IMR-90 (cell line): ENCODE measurements around the gene PTPRG. TPM values are rescaled to one million over a fixed set of nuclear protein-coding genes. Genes with fewer than 3 reads are reported as not detected.

Experiments used
- ATAC-seq: fragments of 200-7000 bp; cut with Tn5 transposase; 2 replicates; pipeline ENCODE4 v1.9.1; 2020; ENCODE audit warnings: low read depth, mild to moderate bottlenecking, moderate library complexity
- BruUV-seq: library from RNA; stranded (reverse); fragments of 400-500 nt; replicated peaks from 2 replicates; lab custom pipeline; 2021; lab: Mats Ljungman, UMichigan
- CTCF ChIA-PET: fragments of 300-600 bp; formaldehyde crosslinking; extraction: SDS; loops from one replicate; lab custom pipeline; 2021; ENCODE audit warnings: antibody characterized with exemption; lab: Yijun Ruan, JAX
- POLR2A ChIA-PET: fragments of 300-600 bp; sonication (Branson Sonifier 250); formaldehyde crosslinking; loops from one replicate; lab custom pipeline; 2022; ENCODE audit warnings: antibody characterized with exemption; ENCODE audit not compliant: unreplicated experiment; lab: Charles Lee
- DNase-seq: peaks from one replicate; pipeline ENCODE4 v3.0.0; 2013
- H2AFZ ChIP-seq: replicated peaks from 2 replicates; pipeline ENCODE3; 2013; ENCODE audit warnings: low read length, mild to moderate bottlenecking; ENCODE audit not compliant: poor library complexity
- H2AK5ac ChIP-seq: 2 replicates; pipeline ENCODE4 v1.6.1; 2013; ENCODE audit warnings: low read depth, low read length, inconsistent platforms
- H2AK9ac ChIP-seq: replicated peaks from 2 replicates; pipeline ENCODE3; 2013; ENCODE audit warnings: mild to moderate bottlenecking, low read depth, low read length, moderate library complexity; ENCODE audit not compliant: poor library complexity
- H2BK120ac ChIP-seq: 2 replicates; pipeline ENCODE4 v1.6.1; 2013; ENCODE audit warnings: low read depth, low read length, inconsistent platforms
- H2BK15ac ChIP-seq: 3 replicates; pipeline ENCODE4 v1.6.1; 2013; ENCODE audit warnings: low read depth, low read length, inconsistent platforms
- H2BK20ac ChIP-seq: 2 replicates; pipeline ENCODE4 v1.6.1; 2013; ENCODE audit warnings: low read depth, mild to moderate bottlenecking, inconsistent platforms, low read length, moderate library complexity
- H2BK5ac ChIP-seq: 2 replicates; pipeline ENCODE4 v1.6.1; 2013; ENCODE audit warnings: mild to moderate bottlenecking, low read depth, low read length, inconsistent platforms; ENCODE audit not compliant: poor library complexity, severe bottlenecking
- H3K14ac ChIP-seq: replicated peaks from 2 replicates; pipeline ENCODE4 v1.6.1; 2013; ENCODE audit warnings: low read depth, low read length, inconsistent platforms
- H3K18ac ChIP-seq: 2 replicates; pipeline ENCODE4 v1.6.1; 2013; ENCODE audit warnings: low read depth, low read length, control low read depth
- H3K23ac ChIP-seq: 2 replicates; pipeline ENCODE4 v1.6.1; 2013; ENCODE audit warnings: low read depth, low read length, inconsistent platforms
- H3K27ac ChIP-seq: 2 replicates; pipeline ENCODE4 v1.5.1; 2013; ENCODE audit warnings: mild to moderate bottlenecking, control low read depth, low read length; ENCODE audit not compliant: insufficient read depth
- H3K27me3 ChIP-seq: 2 replicates; pipeline ENCODE4 v1.6.1; 2013; ENCODE audit warnings: low read length; ENCODE audit not compliant: control insufficient read depth, insufficient read depth
- H3K36me3 ChIP-seq: 2 replicates; pipeline ENCODE4 v1.6.1; 2013; ENCODE audit warnings: low read length, mixed read lengths; ENCODE audit not compliant: control insufficient read depth, insufficient read depth
- H3K4ac ChIP-seq: 2 replicates; pipeline ENCODE4 v1.6.1; 2013; ENCODE audit warnings: low read depth, low read length, inconsistent platforms
- H3K4me1 ChIP-seq: 2 replicates; pipeline ENCODE4 v1.6.1; 2013; ENCODE audit warnings: low read length, mixed read lengths; ENCODE audit not compliant: control insufficient read depth, insufficient read depth
- H3K4me2 ChIP-seq: 2 replicates; pipeline ENCODE4 v1.6.1; 2013; ENCODE audit warnings: low read depth, mild to moderate bottlenecking, control low read depth, low read length, moderate library complexity
- H3K4me3 ChIP-seq: 2 replicates; pipeline ENCODE4 v1.5.1; 2013; ENCODE audit warnings: low read depth, mild to moderate bottlenecking, control low read depth, low read length, moderate library complexity; ENCODE audit not compliant: insufficient read depth
- H3K56ac ChIP-seq: 2 replicates; pipeline ENCODE4 v1.6.1; 2013; ENCODE audit warnings: low read length, inconsistent platforms; ENCODE audit not compliant: insufficient read depth; ENCODE audit errors: extremely low read depth
- H3K79me1 ChIP-seq, 2 experiments: 2 replicates each; pipeline ENCODE4 v1.6.1; 2013; ENCODE audit warnings: low read length in 2 of 2, inconsistent platforms in 1 of 2, low read depth in 1 of 2
- H3K9ac ChIP-seq: 2 replicates; pipeline ENCODE4 v1.6.1; 2013; ENCODE audit warnings: low read depth, low read length, control low read depth
- H3K9me1 ChIP-seq: 2 replicates; pipeline ENCODE4 v1.6.1; 2013; ENCODE audit warnings: low read length, inconsistent platforms; ENCODE audit not compliant: insufficient read depth
- H3K9me3 ChIP-seq: 2 replicates; pipeline ENCODE4 v1.6.1; 2013; ENCODE audit warnings: low read length; ENCODE audit not compliant: control insufficient read depth, insufficient read depth
- H4K20me1 ChIP-seq: 2 replicates; pipeline ENCODE4 v1.6.1; 2013; ENCODE audit warnings: low read length, inconsistent platforms; ENCODE audit not compliant: insufficient read depth
- H4K5ac ChIP-seq: 2 replicates; pipeline ENCODE4 v1.6.1; 2013; ENCODE audit warnings: mild to moderate bottlenecking, low read depth, low read length, control low read depth
- H4K8ac ChIP-seq, 2 experiments: 2 replicates each; pipeline ENCODE4 v1.6.1; 2013; ENCODE audit warnings: low read depth in 2 of 2, low read length in 2 of 2, control low read depth in 1 of 2, inconsistent platforms in 1 of 2
- H4K91ac ChIP-seq: 2 replicates; pipeline ENCODE4 v1.6.1; 2013; ENCODE audit warnings: low read depth, low read length, inconsistent platforms; ENCODE audit not compliant: insufficient read depth
- BHLHE40 ChIP-seq: fragments of 150-350 bp; IDR thresholded peaks from 2 replicates; pipeline ENCODE4 v1.6.1; 2016; ENCODE audit warnings: mild to moderate bottlenecking, low read depth, low read length
- CEBPB ChIP-seq: IDR thresholded peaks from 2 replicates; pipeline ENCODE4 v1.6.1; 2012; ENCODE audit warnings: low read depth, low read length, improper control_type of control experiment
- CHD1 ChIP-seq: IDR thresholded peaks from 2 replicates; pipeline ENCODE4 v1.6.1; 2012; ENCODE audit warnings: low read depth, low read length, improper control_type of control experiment
- FOS ChIP-seq: fragments of 150-350 bp; IDR thresholded peaks from 2 replicates; pipeline ENCODE4 v1.6.1; 2016; ENCODE audit warnings: low read depth, low read length
- MAFK ChIP-seq: IDR thresholded peaks from 2 replicates; pipeline ENCODE4 v1.6.1; 2012; ENCODE audit warnings: low read depth, low read length, improper control_type of control experiment
- MAZ ChIP-seq: IDR thresholded peaks from 2 replicates; pipeline ENCODE4 v1.6.1; 2012; ENCODE audit warnings: low read depth, mild to moderate bottlenecking, low read length, improper control_type of control experiment, moderate library complexity, borderline replicate concordance
- MXI1 ChIP-seq: IDR thresholded peaks from 2 replicates; pipeline ENCODE4 v1.6.1; 2012; ENCODE audit warnings: low read depth, mild to moderate bottlenecking, low read length, moderate library complexity, borderline replicate concordance
- NFE2L2 ChIP-seq: fragments of 150-350 bp; IDR thresholded peaks from 2 replicates; pipeline ENCODE4 v1.6.1; 2016; ENCODE audit warnings: low read depth, mild to moderate bottlenecking, low read length
- POLR2A ChIP-seq: IDR thresholded peaks from 2 replicates; pipeline ENCODE4 v1.6.1; 2012; ENCODE audit warnings: mild to moderate bottlenecking, low read depth, low read length
- RAD21 ChIP-seq: IDR thresholded peaks from 2 replicates; pipeline ENCODE4 v1.6.1; 2012; ENCODE audit warnings: low read length, improper control_type of control experiment
- RCOR1 ChIP-seq: IDR thresholded peaks from 2 replicates; pipeline ENCODE4 v1.6.1; 2012; ENCODE audit warnings: mild to moderate bottlenecking, low read length, improper control_type of control experiment; ENCODE audit not compliant: insufficient replicate concordance
- RFX5 ChIP-seq: IDR thresholded peaks from 2 replicates; pipeline ENCODE4 v1.8.0; 2012; ENCODE audit warnings: low read depth, mild to moderate bottlenecking, low read length, moderate library complexity
- SMC3 ChIP-seq: fragments of 150-350 bp; IDR thresholded peaks from 2 replicates; pipeline ENCODE4 v1.6.1; 2016; ENCODE audit warnings: low read depth, mild to moderate bottlenecking, antibody characterized with exemption, low read length, moderate library complexity
- WGBS, 2 experiments: methylation state at CpG; one replicate each; pipeline versions ENCODE4 v1.1.5 to v1.1.7; 2013; ENCODE audit warnings: missing lambda C conversion rate in 2 of 2; ENCODE audit not compliant: insufficient read length in 1 of 2; ENCODE audit errors: extremely low coverage in 2 of 2; 5-methylcytosine and 5-hydroxymethylcytosine counted together
- dilution Hi-C: fragments of 300-500 bp; cut with HindIII; formaldehyde crosslinking; loops from one replicate; pipeline ENCODE4 v1.14.3; 2018; ENCODE audit warnings: low sequenced_read_pairs; ENCODE audit not compliant: unreplicated experiment
- in situ Hi-C: fragments of 300-500 bp; cut with MboI; formaldehyde crosslinking; loops from 3 replicates; pipeline ENCODE4 v1.14.3; 2019; ENCODE audit warnings: low sequenced_read_pairs, inconsistent platforms, mixed read lengths
- intact Hi-C: fragments of 100-400 bp; cut with micrococcal nuclease; formaldehyde crosslinking; loops from 2 replicates; pipeline ENCODE4 v1.10.0; 2022
- polyA plus RNA-seq, 3 experiments: library from polyadenylated mRNA; depleted of rRNA; stranded (reverse); fragments of >200 nt; gene quantifications; 2 replicates each; pipeline ENCODE4 v1.2.3, GENCODE V29; 2012; ENCODE audit warnings: low replicate concordance in 1 of 3
- total RNA-seq: library from RNA; depleted of rRNA; stranded (reverse); fragments of >200 nt; gene quantifications from 2 replicates; pipeline ENCODE4 v1.2.3, GENCODE V29; 2012
- TF ChIP-seq, protein P1 (sequence below): fragments of 150-350 bp; IDR thresholded peaks from 2 replicates; pipeline ENCODE4 v1.6.1; 2017; ENCODE audit warnings: mild to moderate bottlenecking, antibody characterized with exemption, low read length, low read depth
- TF ChIP-seq, protein P2 (sequence below): conservative IDR thresholded peaks from 2 replicates; pipeline ENCODE4 v1.5.1; 2012; ENCODE audit warnings: mild to moderate bottlenecking, low read depth, low read length, improper control_type of control experiment
- TF ChIP-seq, protein P3 (sequence below): fragments of 150-350 bp; IDR thresholded peaks from 2 replicates; pipeline ENCODE4 v1.6.1; 2016; ENCODE audit warnings: low read depth, mild to moderate bottlenecking, low read length, moderate library complexity, borderline replicate concordance

PTPRG gene
- total and polyA plus RNA-seq, 2 of the 4 experiments (the other 2 are of a cell fraction), result 7.7 to 31.0 TPM

DNA sequence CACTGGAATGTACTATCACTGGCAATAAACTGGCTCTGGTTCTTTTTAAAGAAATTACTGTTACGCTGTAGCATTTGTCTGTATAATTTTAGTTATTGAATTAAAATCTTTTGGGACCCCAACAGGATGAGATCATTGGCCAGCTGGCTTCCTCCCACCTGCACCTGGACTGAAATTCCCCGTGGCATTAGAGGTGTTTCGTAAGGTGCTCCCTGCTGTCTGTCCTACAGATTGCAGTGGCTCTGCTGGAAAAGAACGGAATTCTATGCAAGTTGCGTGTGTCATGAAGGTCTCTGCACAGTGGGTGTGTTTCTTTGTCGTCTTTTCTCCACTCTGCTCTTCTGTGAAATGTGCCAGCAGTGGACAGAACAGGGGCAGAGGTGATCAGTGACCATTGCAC is 383.4 kb downstream of the PTPRG start:
- no TSS peak for BruUV-seq
- WGBS, 2 experiments, result 80% methylated on average over 1 of the region's 6 CpGs; no CpG with 5 or more reads in 1 of the 2 experiments

More for the DNA sequence above, 383.4 kb downstream of the PTPRG start:
- no peak overlapping the region for H3K4me2 ChIP-seq
- H3K14ac ChIP-seq, result no peak overlapping the region
- intact Hi-C loops, result no loop called here
- no peak overlapping the region for H3K4me3 ChIP-seq
- peaks cover 8 to 17% of the 10 kb centered on the region in 2 experiments for H3K79me1 ChIP-seq
- ATAC-seq (no peak), DNase-seq (no peak)
- no peaks in the 10 kb centered on the region for H3K4me1 ChIP-seq
- no peak for TF ChIP-seq RFX5
- TF ChIP-seq MXI1, result no peak
- no peak for TF ChIP-seq FOS
- TF ChIP-seq, protein P1, sequence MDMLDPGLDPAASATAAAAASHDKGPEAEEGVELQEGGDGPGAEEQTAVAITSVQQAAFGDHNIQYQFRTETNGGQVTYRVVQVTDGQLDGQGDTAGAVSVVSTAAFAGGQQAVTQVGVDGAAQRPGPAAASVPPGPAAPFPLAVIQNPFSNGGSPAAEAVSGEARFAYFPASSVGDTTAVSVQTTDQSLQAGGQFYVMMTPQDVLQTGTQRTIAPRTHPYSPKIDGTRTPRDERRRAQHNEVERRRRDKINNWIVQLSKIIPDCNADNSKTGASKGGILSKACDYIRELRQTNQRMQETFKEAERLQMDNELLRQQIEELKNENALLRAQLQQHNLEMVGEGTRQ, result no peak
- TF ChIP-seq CEBPB, result no peak
- TF ChIP-seq NFE2L2, result no peak
- TF ChIP-seq SMC3, result no peak
- TF ChIP-seq, protein P2, sequence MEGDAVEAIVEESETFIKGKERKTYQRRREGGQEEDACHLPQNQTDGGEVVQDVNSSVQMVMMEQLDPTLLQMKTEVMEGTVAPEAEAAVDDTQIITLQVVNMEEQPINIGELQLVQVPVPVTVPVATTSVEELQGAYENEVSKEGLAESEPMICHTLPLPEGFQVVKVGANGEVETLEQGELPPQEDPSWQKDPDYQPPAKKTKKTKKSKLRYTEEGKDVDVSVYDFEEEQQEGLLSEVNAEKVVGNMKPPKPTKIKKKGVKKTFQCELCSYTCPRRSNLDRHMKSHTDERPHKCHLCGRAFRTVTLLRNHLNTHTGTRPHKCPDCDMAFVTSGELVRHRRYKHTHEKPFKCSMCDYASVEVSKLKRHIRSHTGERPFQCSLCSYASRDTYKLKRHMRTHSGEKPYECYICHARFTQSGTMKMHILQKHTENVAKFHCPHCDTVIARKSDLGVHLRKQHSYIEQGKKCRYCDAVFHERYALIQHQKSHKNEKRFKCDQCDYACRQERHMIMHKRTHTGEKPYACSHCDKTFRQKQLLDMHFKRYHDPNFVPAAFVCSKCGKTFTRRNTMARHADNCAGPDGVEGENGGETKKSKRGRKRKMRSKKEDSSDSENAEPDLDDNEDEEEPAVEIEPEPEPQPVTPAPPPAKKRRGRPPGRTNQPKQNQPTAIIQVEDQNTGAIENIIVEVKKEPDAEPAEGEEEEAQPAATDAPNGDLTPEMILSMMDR, result no peak
- TF ChIP-seq MAZ, result no peak
- no peak for TF ChIP-seq MAFK
- TF ChIP-seq CHD1, result no peak
- TF ChIP-seq, protein P3, sequence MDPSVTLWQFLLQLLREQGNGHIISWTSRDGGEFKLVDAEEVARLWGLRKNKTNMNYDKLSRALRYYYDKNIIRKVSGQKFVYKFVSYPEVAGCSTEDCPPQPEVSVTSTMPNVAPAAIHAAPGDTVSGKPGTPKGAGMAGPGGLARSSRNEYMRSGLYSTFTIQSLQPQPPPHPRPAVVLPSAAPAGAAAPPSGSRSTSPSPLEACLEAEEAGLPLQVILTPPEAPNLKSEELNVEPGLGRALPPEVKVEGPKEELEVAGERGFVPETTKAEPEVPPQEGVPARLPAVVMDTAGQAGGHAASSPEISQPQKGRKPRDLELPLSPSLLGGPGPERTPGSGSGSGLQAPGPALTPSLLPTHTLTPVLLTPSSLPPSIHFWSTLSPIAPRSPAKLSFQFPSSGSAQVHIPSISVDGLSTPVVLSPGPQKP, result no peak
- TF ChIP-seq BHLHE40, result no peak
- no peak for TF ChIP-seq RCOR1
- TF ChIP-seq RAD21, result no peak
- no peak for TF ChIP-seq POLR2A
- no peak overlapping the region for H2BK20ac ChIP-seq
- H2BK15ac ChIP-seq, result no peak overlapping the region
- no peak overlapping the region for H3K23ac ChIP-seq
- H3K56ac ChIP-seq, result no peak overlapping the region
- no peaks in the 10 kb centered on the region for H3K36me3 ChIP-seq
- H3K9ac ChIP-seq, result no peak overlapping the region
- H2AK9ac ChIP-seq, result no peak overlapping the region
- no peak overlapping the region for H2AK5ac ChIP-seq
- dilution Hi-C loops, result no loop called here
- H3K27ac ChIP-seq, result no peak overlapping the region
- no peaks in the 10 kb centered on the region for H3K27me3 ChIP-seq
- H3K9me1 ChIP-seq, result 0 out of 2 replicates have a peak, but pooled peaks cover 4% of the 10 kb centered on the region
- H4K5ac ChIP-seq, result no peak overlapping the region
- no peak overlapping the region for H4K91ac ChIP-seq
- CTCF ChIA-PET, result interaction anchor here (1.8 kb wide), 1 partner anchor 242 kb away, joined by 5 read pairs; no protein-coding TSS in a partner anchor
- H2AFZ ChIP-seq, result no peak overlapping the region
- H4K20me1 ChIP-seq, result no peaks in the 10 kb centered on the region; the same call in 1 of the 2 replicates
- H2BK120ac ChIP-seq, result no peak overlapping the region
- no peaks in the 10 kb centered on the region for H3K9me3 ChIP-seq
- in situ Hi-C loops, result no loop called here
- H3K4ac ChIP-seq, result no peak overlapping the region
- H3K18ac ChIP-seq, result no peak overlapping the region
- H4K8ac ChIP-seq, result no peak overlapping the region
- POLR2A ChIA-PET, result no interaction called here
- no peak overlapping the region for H2BK5ac ChIP-seq
